SK-N-SH (cell line): Measurements from ENCODE around the gene GRIK3. TPM values are rescaled to one million over a fixed set of nuclear protein-coding genes. Genes with fewer than 3 reads are reported as not detected.

Experiments used
- CTCF ChIA-PET: fragments of 300-600, 350-600 bp; formaldehyde crosslinking; extraction: SDS; loops from one replicate; lab custom pipeline; 2021; lab: Yijun Ruan, JAX
- POLR2A ChIA-PET: fragments of 350-600 bp; sonication (Branson Sonifier 250); formaldehyde crosslinking; extraction: SDS; loops from one replicate; lab custom pipeline; 2020; ENCODE audit warnings: antibody characterized with exemption, inconsistent platforms; lab: Yijun Ruan, JAX
- DNase-seq: peaks from one replicate; pipeline ENCODE4 v3.0.0; 2012
- H2AFZ ChIP-seq: fragments of 200-600 bp; sonication (generic); 2 replicates; pipeline ENCODE4 v1.8.1; 2016; ENCODE audit warnings: antibody characterized with exemption, mild to moderate bottlenecking, low read depth
- H3F3A ChIP-seq: fragments of 200-600 bp; sonication (generic); replicated peaks from 2 replicates; pipeline ENCODE3; 2016; ENCODE audit warnings: antibody characterized with exemption, mild to moderate bottlenecking; ENCODE audit not compliant: insufficient read depth
- H3K27ac ChIP-seq, 2 experiments: fragments of 200-500 bp in 1 of 2; fragments of 200-600 bp in 1 of 2; sonication (Bioruptor generic) in 1 of 2; sonication (generic), shearing (Covaris generic) in 1 of 2; 2 replicates each; pipeline versions ENCODE4 v1.5.1 to v1.6.1; 2014 to 2016; ENCODE audit warnings: low read depth in 2 of 2, inconsistent platforms in 1 of 2, low read length in 1 of 2, mild to moderate bottlenecking in 1 of 2, mixed read lengths in 1 of 2
- H3K27me3 ChIP-seq: fragments of 200-600 bp; sonication (generic), shearing (Covaris generic); 2 replicates; pipeline ENCODE4 v1.6.1; 2016; ENCODE audit warnings: mixed run types; ENCODE audit not compliant: insufficient read depth
- H3K36me3 ChIP-seq, 2 experiments: fragments of 200-500 bp in 1 of 2; fragments of 200-600 bp in 1 of 2; sonication (Bioruptor generic) in 1 of 2; sonication (generic) in 1 of 2; replicated peaks in 1 of 2; 2 replicates each; pipeline versions ENCODE3 to v1.5.1; 2014 to 2016; ENCODE audit warnings: low read length in 1 of 2, mild to moderate bottlenecking in 1 of 2; ENCODE audit not compliant: insufficient read depth in 2 of 2, control insufficient read depth in 1 of 2
- H3K4me1 ChIP-seq, 2 experiments: fragments of 200-500 bp in 1 of 2; fragments of 200-600 bp in 1 of 2; sonication (Bioruptor generic) in 1 of 2; sonication (generic), shearing (Covaris generic) in 1 of 2; 2 replicates each; pipeline versions ENCODE4 v1.5.1 to v1.6.1; 2014 to 2016; ENCODE audit warnings: low read depth in 1 of 2, low read length in 1 of 2, mixed run types in 1 of 2; ENCODE audit not compliant: insufficient read depth in 2 of 2, control insufficient read depth in 1 of 2
- H3K4me2 ChIP-seq: fragments of 200-600 bp; sonication (generic), shearing (Covaris generic); 2 replicates; pipeline ENCODE4 v1.6.1; 2017; ENCODE audit warnings: mixed run types
- H3K4me3 ChIP-seq, 2 experiments: fragments of 200-500 bp in 1 of 2; fragments of 200-600 bp in 1 of 2; sonication (Bioruptor generic) in 1 of 2; sonication (generic), shearing (Covaris generic) in 1 of 2; 2 replicates each; pipeline versions ENCODE4 v1.5.1 to v1.8.1; 2014 to 2016; ENCODE audit warnings: low read depth in 2 of 2, inconsistent platforms in 1 of 2, low read length in 1 of 2, mild to moderate bottlenecking in 1 of 2, mixed read lengths in 1 of 2, moderate library complexity in 1 of 2
- H3K79me2 ChIP-seq: fragments of 200-600 bp; sonication (generic); 2 replicates; pipeline ENCODE4 v1.8.1; 2017; ENCODE audit warnings: mild to moderate bottlenecking; ENCODE audit not compliant: insufficient read depth
- H3K9ac ChIP-seq: fragments of 200-600 bp; sonication (generic); 2 replicates; pipeline ENCODE4 v1.6.1; 2017; ENCODE audit warnings: mixed run types
- H3K9me2 ChIP-seq: fragments of 200-600 bp; sonication (generic); 2 replicates; pipeline ENCODE4 v1.6.1; 2017; ENCODE audit warnings: mixed run types
- H3K9me3 ChIP-seq: fragments of 200-600 bp; sonication (generic); 2 replicates; pipeline ENCODE4 v1.6.1; 2017; ENCODE audit warnings: mixed run types, mild to moderate bottlenecking, moderate library complexity
- H4K20me1 ChIP-seq: fragments of 200-600 bp; sonication (generic); 2 replicates; pipeline ENCODE4 v1.6.1; 2017; ENCODE audit warnings: mild to moderate bottlenecking, mixed run types; ENCODE audit not compliant: insufficient read depth
- CHD2 ChIP-seq: fragments of 150-350 bp; IDR thresholded peaks from 2 replicates; pipeline ENCODE4 v1.6.1; 2018; ENCODE audit warnings: low read length; ENCODE audit not compliant: partially characterized antibody
- EP300 ChIP-seq, 2 experiments: IDR thresholded peaks; 2 replicates each; pipeline versions ENCODE4 v1.4.0 to v1.6.1; 2012; ENCODE audit warnings: borderline replicate concordance in 1 of 2, low read depth in 1 of 2, low read length in 1 of 2
- FOSL2 ChIP-seq: IDR thresholded peaks from 2 replicates; pipeline ENCODE4 v1.4.0; 2012; ENCODE audit warnings: low read depth, mild to moderate bottlenecking, moderate library complexity, borderline replicate concordance
- FOXJ3 ChIP-seq: sonication (generic); formaldehyde crosslinking; IDR thresholded peaks from 2 replicates; pipeline ENCODE4 v1.5.1; 2020; ENCODE audit warnings: mild to moderate bottlenecking, missing genetic modification reagents
- FOXM1 ChIP-seq: IDR thresholded peaks from 2 replicates; pipeline ENCODE4 v1.4.0; 2012; ENCODE audit warnings: low read depth, mild to moderate bottlenecking
- GATA2 ChIP-seq: sonication (generic); formaldehyde crosslinking; IDR thresholded peaks from 2 replicates; pipeline ENCODE4 v1.5.0; 2020; ENCODE audit warnings: mild to moderate bottlenecking, missing genetic modification reagents
- IRF3 ChIP-seq: fragments of 150-350 bp; IDR thresholded peaks from 2 replicates; pipeline ENCODE4 v1.6.1; 2016; ENCODE audit warnings: mild to moderate bottlenecking, low read depth, low read length
- MEF2A ChIP-seq: IDR thresholded peaks from 2 replicates; pipeline ENCODE4 v1.4.0; 2012; ENCODE audit warnings: low read depth, borderline replicate concordance
- MXI1 ChIP-seq: IDR thresholded peaks from 2 replicates; pipeline ENCODE4 v1.6.1; 2012; ENCODE audit warnings: mild to moderate bottlenecking, low read depth, low read length, improper control_type of control experiment
- NFIC ChIP-seq: IDR thresholded peaks from 2 replicates; pipeline ENCODE4 v1.4.0; 2012; ENCODE audit warnings: borderline replicate concordance
- NRF1 ChIP-seq: IDR thresholded peaks from 2 replicates; pipeline ENCODE4 v1.6.1; 2012; ENCODE audit warnings: low read depth, mild to moderate bottlenecking, low read length
- POLR2AphosphoS5 ChIP-seq: IDR thresholded peaks from 2 replicates; pipeline ENCODE4 v1.6.1; 2012; ENCODE audit warnings: low read depth, low read length
- RCOR1 ChIP-seq: fragments of 150-350 bp; IDR thresholded peaks from 2 replicates; pipeline ENCODE4 v1.6.1; 2017; ENCODE audit warnings: antibody characterized with exemption, low read length
- REST ChIP-seq: IDR thresholded peaks from 2 replicates; pipeline ENCODE4 v1.6.1; 2012; ENCODE audit warnings: mild to moderate bottlenecking, low read depth, low read length, moderate library complexity
- RFX5 ChIP-seq: IDR thresholded peaks from 2 replicates; pipeline ENCODE4 v1.6.1; 2012; ENCODE audit warnings: mild to moderate bottlenecking, improper control_type of control experiment, low read length
- RXRA ChIP-seq: IDR thresholded peaks from 2 replicates; pipeline ENCODE4 v1.4.0; 2012; ENCODE audit warnings: low read depth, mild to moderate bottlenecking, borderline replicate concordance
- TCF12 ChIP-seq: IDR thresholded peaks from 2 replicates; pipeline ENCODE4 v1.4.0; 2012
- YY1 ChIP-seq: IDR thresholded peaks from 2 replicates; pipeline ENCODE4 v1.4.0; 2012; ENCODE audit warnings: low read depth, mild to moderate bottlenecking
- ZBTB33 ChIP-seq: IDR thresholded peaks from 2 replicates; pipeline ENCODE4 v1.4.0; 2012; ENCODE audit warnings: low read depth, borderline replicate concordance
- WGBS: methylation state at CpG from one replicate; pipeline ENCODE4 v1.1.6; 2017; ENCODE audit warnings: low lambda C conversion rate; 5-methylcytosine and 5-hydroxymethylcytosine counted together
- polyA plus RNA-seq, 3 experiments: library from polyadenylated mRNA; depleted of rRNA; stranded (reverse); fragments of >200 nt; gene quantifications; 2 replicates each; pipeline ENCODE4 v1.2.3, GENCODE V29; 2012
- TF ChIP-seq, protein P1 (sequence below): IDR thresholded peaks from 2 replicates; pipeline ENCODE4 v1.4.0; 2012; ENCODE audit warnings: low read depth, borderline replicate concordance

GRIK3 gene
- polyA plus RNA-seq, 1 of the 3 experiments (the other 2 are of a cell fraction), result not detected

DNA sequence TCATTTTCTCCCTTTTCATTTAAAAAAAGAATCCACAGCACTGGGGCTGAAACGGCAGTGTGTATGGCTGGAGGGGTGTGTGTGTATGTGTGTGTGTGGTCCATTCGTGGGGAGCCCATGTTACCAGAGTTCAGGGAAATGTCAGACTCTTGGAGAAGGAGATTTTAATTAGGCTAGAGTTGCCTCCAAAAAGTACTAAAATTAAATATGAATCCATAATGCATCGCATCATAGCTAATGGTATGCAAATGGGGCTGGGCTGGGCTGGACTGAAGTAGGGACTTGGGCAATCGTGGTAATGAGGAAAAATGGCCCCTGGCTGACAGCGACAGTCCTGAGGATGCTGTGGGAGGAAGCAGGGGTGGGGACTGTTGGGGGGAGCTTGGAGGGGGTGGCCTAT, 24.8 kb downstream of the GRIK3 start:
- POLR2A ChIA-PET, result no interaction called here
- no peaks in the 10 kb centered on the region for H3K9me3 ChIP-seq
- CTCF ChIA-PET, result interaction anchor here (1.0 to 1.4 kb wide), 3 partner anchors 8 to 433 kb away, joined by 3 to 5 read pairs (median 4); no protein-coding TSS in a partner anchor
- no peak overlapping the region for H2AFZ ChIP-seq
- DNase-seq, result no peak
- TF ChIP-seq REST (no peak), MEF2A (no peak), RXRA (no peak), FOSL2 (no peak), NRF1 (no peak), CHD2 (no peak), TCF12 (no peak), POLR2AphosphoS5 (no peak), GATA2 (no peak), IRF3 (no peak), MXI1 (no peak), NFIC (no peak), EP300 (IDR thresholded peaks at IDR 0.05; ENCODE audit: borderline replicate concordance in 1 of 2, low read depth in 1 of 2, low read length in 1 of 2) (no peak), ZBTB33 (no peak), RCOR1 (no peak), YY1 (no peak), RFX5 (no peak), FOXJ3 (CRISPR knock-in tag) (no peak), FOXM1 (no peak)
- TF ChIP-seq, protein P1, sequence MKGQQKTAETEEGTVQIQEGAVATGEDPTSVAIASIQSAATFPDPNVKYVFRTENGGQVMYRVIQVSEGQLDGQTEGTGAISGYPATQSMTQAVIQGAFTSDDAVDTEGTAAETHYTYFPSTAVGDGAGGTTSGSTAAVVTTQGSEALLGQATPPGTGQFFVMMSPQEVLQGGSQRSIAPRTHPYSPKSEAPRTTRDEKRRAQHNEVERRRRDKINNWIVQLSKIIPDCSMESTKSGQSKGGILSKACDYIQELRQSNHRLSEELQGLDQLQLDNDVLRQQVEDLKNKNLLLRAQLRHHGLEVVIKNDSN, result no peak
- H4K20me1 ChIP-seq, result no peaks in the 10 kb centered on the region
- 29% methylated on average over 5 of the region's 5 CpGs for WGBS
- H3K4me3 ChIP-seq, result no peak overlapping the region
- H3K9me2 ChIP-seq, result no peaks in the 10 kb centered on the region
- no peak overlapping the region for H3K4me2 ChIP-seq
- no peak overlapping the region for H3K9ac ChIP-seq
- H3K4me1 ChIP-seq, result no peaks in the 10 kb centered on the region; a peak in 1 of 4 replicates
- no peak overlapping the region for H3K27ac ChIP-seq
- no peaks in the 10 kb centered on the region for H3F3A ChIP-seq
- no peaks in the 10 kb centered on the region for H3K36me3 ChIP-seq
- H3K79me2 ChIP-seq, result no peaks in the 10 kb centered on the region
- H3K27me3 ChIP-seq, result no peaks in the 10 kb centered on the region
